SKM-1 treated with dmso at 0.1 percent for 144 hours (cell line): ENCODE data around the gene SBNO2.

Experiments
- DNase-seq: peaks from one replicate; lab custom pipeline; 2025; ENCODE audit not compliant: unreplicated experiment; lab: John Stamatoyannopoulos, UW

The SBNO2 gene

GRCh38 chr19:1106841-1107660, 67.0 kb downstream of the SBNO2 start:
- peak; percentile 21 for DNase-seq

DNA sequence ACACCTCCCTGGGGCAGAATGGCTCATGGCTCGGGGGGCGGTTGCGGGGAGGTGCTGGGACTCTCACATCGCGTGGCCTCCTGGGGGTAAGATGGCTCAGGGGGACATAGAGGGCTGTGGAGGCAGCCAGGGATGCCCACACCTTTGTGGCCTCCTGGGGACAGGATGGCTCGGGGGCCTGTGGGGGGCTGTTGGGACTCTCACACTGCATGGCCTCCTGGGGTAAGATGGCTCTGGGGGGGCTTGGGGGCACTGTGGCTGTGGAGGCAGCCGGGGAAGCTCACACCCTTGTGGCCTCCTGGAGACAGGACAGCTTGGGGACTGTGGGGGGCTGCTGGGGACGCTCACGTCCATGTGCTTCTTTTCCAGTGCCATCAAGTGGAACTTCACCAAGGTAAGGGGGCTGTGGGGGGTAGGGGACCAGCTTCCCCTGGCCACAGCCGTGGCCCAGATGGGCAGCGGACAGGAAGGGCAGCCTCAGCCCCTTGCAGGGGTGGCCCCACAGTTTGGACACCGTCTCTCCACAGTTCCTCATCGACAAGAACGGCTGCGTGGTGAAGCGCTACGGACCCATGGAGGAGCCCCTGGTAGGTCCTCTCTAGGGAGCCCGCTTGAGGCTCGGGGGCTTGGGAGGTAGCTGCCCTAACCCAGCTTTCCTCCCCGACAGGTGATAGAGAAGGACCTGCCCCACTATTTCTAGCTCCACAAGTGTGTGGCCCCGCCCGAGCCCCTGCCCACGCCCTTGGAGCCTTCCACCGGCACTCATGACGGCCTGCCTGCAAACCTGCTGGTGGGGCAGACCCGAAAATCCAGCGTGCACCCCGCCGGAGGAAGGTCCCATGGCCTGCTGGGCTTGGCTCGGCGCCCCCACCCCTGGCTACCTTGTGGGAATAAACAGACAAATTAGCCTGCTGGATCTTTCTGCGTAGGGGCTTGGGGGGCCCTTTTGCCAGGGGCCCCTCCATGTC, 67.9 kb downstream of the SBNO2 start:
- no peak for DNase-seq

DNA sequence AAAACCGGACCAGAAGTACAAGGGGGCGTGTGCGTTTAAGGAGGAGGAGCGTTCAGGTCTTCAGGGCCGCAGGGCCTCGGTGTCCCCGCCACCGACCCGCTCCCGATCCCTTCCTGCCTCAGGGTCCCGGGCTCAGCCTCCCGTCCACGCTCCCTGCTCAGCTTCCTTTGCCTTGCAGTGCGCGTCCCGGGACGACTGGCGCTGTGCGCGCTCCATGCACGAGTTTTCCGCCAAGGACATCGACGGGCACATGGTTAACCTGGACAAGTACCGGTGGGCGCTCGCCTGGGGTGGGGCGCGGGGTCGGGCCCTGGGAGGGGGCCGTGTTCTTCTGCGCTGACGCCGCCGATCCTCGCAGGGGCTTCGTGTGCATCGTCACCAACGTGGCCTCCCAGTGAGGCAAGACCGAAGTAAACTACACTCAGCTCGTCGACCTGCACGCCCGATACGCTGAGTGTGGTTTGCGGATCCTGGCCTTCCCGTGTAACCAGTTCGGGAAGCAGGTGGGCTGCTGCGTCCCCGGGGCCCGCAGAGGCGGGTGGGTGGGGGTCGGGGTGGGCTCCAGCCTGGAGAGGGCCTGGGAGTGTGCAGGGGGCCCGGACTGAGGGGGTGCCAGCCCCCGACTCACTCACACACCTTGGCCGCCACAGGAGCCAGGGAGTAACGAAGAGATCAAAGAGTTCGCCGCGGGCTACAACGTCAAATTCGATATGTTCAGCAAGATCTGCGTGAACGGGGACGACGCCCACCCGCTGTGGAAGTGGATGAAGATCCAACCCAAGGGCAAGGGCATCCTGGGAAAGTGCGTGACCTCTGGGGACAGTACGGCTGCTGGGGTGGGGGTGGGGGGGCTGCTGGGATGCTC, 68.8 kb downstream of the SBNO2 start:
- no peak for DNase-seq

- peak; percentile 21 for DNase-seq
Observed at GRCh38 chr19:1104311-1105007, 69.6 kb downstream of the SBNO2 start.

- DNase-seq: peak; percentile 94
Observed at GRCh38 chr19:1103708-1104310, 70.3 kb downstream of the SBNO2 start, which contains the start of gene GPX4. TSS of gene GPX4 (plus strand) at chr19:1103994. CDS start at chr19:1104044, 50 bp downstream.

GRCh38 chr19:1103132-1103707, 70.8 kb downstream of the SBNO2 start:
- no peak for DNase-seq

DNA sequence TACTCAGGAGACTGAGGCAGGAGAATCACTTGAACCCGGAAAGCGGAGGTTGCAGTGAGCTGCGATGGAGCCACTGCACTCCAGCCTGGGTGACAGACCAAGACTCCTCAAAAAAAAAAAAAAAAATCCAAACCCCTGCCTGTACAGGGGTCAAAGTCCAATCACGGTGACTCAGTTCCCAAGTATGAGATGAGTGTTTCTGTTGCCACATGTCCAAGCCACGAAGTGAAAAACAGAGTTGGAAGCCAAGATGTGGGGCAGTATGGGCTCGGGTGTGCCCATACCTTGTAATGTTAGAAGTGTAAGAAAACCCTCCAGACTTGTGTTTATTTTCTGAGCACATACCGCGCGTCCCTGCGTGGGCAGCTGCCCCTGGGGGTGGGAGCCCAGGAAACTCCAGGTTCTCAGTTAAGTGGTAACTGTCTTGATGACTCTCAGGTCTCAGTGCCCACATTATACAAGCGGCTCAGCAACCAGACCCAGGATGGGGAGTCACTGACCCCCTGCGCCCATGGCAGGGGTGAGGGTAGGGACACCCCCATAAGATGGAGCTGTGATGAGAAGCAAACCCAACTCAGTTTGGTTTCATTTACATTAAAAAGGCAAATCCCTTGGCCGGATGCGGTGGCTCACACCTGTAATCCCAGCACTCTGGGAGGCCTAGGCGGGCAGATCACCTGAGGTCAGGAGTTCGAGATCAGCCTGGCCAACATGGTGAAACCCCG, 71.5 kb downstream of the SBNO2 start:
- DNase-seq: no peak

DNA sequence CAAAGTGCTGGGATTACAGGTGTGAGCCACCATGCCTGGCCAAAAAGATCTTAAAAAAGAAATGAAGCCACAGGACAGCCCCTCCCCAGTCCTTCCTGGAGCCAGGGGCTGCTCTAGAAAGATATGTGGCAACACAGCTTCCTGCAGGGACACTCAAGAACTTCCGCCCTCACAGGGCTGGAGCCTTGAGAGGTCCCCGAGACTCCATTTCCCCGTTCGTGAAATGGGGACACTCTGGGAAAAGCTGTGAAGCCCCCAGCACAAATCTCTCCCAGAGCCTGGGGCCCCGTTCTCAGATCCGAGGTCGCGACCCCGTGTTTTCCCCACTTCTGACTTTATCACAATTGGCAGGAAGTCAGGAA, 72.8 kb downstream of the SBNO2 start:
- peak; percentile 71 for DNase-seq

DNA sequence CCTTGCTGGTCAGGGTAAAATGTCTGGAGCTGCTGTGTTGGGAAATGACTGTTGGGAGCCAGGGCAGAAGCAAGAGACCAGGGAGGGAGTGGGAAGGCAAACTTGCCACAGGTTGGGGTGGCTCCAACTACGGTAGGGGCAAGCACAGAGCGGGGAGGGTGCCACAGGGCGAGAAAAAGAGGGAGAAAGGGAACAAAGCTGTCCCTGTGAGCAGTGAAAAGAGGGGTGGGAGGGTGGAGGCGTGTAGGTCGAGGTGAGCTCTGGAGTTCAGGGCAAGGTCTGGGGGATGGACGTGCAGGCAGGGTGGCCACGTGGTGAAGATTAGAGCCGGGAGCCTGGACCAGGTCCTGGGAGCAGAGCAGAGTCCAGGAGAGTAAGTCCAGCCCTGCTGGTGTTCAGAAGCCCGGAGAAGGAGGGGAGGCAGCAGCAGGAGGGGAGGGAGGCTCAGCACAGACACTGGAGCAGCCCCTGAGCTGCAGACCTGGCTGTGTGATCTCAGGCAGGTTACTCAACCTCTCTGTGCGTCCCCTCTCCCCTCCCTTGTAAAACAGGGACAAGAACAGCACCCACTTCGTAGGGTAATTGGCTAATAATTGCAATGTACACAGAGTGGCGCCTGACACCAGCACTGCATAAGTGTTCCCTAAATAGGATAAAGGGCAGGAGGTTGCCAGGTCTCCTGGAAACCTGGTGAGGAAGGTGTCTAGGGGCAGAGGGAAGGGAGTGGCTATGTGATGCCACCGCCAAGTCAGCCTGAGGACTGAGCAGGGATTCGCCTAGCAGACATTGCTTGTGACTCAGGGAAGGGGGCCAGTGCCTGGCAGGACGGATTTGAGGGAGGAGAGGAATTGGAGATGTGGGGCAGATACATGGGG, 75.7 kb downstream of the SBNO2 start:
- DNase-seq: no peak

DNA sequence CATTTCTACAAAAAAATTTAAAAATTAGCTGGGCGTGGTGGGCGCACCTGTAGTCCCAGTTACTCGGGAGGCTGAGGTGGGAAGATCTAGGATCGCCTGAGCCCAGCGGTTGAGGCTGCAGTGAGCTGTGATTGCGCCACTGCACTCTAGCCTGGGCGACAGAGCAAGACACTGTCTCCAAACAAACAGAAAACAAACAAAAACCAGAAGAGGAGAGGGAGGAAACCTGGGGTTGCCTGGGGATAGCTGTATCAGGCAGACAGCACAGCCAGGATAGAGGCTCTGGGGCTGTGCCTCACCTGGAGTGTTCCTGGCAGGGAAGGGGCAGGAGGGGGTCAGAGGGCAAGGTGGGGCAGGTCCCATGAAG, 76.3 kb downstream of the SBNO2 start:
- no peak for DNase-seq

DNA sequence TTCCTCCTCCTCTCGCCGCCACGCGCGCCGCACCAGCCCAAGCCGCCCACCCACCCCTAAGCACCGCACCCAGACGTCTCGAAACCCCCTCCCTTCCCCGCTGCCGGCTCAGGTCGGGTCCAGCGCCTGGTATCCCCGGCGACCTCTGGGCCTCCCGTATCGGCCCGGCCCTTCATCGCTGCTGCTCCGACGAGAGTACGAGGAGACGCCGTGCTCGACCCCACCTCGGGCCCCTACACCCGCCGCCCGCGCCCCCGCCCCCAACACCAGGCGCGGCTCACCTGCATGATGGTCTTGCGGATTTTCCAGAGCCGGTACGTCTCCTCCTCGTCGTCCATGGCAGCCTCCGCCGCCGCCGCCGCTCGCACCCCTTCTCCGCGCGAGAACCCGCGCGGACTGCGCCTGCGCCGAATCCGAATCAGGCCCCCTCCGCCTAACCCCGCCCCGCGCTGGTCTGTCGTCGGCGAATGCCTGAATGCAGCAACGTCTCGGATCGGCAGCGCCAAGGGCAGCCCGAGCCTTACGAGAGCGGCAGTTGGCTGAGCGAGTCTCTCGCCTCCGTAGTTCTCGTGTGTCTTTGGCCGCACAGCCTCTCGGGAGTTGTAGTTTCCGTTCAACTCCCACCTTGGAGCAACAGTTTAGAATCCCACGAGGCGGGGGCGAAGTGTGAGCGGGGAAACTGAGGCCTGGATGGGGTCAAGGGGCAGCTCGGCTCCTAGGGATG, 78.9 kb downstream of the SBNO2 start, which contains the start of gene POLR2E:
Gene POLR2E (minus strand): TSS at position 398 of the 724 bp plus-strand sequence. CDS start 60 bp downstream, at position 338.
- DNase-seq: peak; percentile 95

DNA sequence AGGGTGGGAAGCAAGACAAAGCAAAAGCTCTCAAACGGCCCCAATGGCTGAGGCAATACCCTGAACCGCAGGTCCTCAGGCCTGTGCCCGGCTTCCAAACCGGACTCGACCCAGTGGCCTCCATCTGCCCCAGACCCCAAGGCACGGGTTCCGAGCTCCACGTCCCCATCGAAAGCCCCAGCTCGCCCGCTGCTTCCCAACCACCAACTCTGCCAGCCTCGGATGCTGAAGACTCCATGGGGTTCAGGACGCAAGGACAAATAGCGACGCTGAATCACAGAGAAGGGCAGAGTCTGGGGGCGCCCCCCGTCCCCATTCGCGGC, 79.5 kb downstream of the SBNO2 start:
- DNase-seq: no peak

DNA sequence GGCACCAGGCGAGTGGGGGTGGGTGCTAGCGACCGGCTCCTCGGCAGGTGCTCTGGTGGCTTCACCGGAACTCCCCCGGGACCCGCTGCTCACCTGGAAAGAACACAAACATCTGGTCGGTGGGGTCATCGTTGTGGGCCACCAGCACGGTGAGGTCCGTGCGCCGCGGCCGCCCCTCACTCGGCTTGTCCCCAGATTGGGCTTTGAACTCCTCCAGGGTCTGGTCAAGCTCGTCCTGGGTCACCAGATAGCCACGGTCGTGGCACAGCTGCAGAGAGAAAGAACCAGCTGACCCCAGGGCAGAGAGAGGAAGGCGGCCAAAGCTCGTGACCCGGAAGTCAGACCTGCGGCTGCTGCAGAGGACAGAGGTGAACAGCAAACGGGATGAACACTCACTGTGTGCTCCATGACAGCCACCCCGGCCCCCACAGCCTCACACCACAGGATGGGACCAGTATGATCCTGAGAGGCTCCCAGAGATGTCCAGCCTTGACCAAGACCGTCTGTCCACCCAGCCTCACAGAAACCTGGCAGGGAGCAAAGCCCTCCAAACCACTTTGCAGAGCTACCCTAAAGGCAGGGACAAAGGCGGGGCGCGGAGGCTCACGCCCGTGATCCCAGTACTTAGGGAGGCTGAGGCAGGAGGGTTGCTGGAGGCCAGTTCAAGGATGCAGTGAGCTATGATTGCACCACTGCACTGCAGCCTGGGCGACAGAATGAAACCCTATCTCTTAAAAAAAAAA, 80.1 kb downstream of the SBNO2 start:
- DNase-seq: no peak

GRCh38 chr19:1093330-1093729, 80.7 kb downstream of the SBNO2 start:
- no peak for DNase-seq

GRCh38 chr19:1091544-1092175, 82.4 kb downstream of the SBNO2 start:
- no peak for DNase-seq
